ENCODE data around the gene TDRD5.

Gene TDRD5

DNA sequence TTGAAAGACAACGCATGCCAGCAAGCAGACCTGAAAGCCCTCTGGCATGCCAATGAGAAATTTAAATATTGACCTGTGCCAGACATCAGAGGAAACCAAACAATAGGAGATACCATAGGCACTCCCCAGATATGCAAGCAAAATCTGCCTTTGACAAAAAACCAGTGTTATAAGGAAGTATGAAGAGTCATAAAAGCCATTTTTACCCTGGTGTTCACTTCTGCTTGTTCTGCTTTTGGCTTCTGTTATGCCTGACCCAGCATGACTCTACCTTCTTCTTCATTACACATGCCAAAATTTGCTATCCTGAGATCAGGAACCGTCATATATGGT, 42.3 kb upstream of the TDRD5 start:
- Histone ChIP-seq H3K27ac (ENCODE audit: low read length) (no peak overlapping the region), H3K9me3 (ENCODE audit: insufficient read depth, low read length) (no peaks in the 10 kb centered on the region), H3K27me3 (ENCODE audit: low read depth, low read length) (no peaks in the 10 kb centered on the region), H3K36me3 (replicated peaks; ENCODE audit: low read depth, low read length) (no peaks in the 10 kb centered on the region), H3K4me3 (ENCODE audit: low read length) (no peak overlapping the region), H3K79me2 (ENCODE audit: low read length) (no peaks in the 10 kb centered on the region), H4K20me1 (ENCODE audit: insufficient read depth, low read length) (no peaks in the 10 kb centered on the region), H3K4me2 (ENCODE audit: low read length) (peak overlapping the region; percentile 17; the same call in 1 of the 2 replicates), H3K9ac (ENCODE audit: low read length) (no peak overlapping the region), H3K4me1 (ENCODE audit: low read length) (peaks cover 30% of the 10 kb centered on the region), H2AFZ (ENCODE audit: low read depth, low read length) (no peak overlapping the region)
- TF ChIP-seq EZH2phosphoT487 (IDR thresholded peaks at IDR 0.05; ENCODE audit: low read depth) = no peak
- TF ChIP-seq, protein P1, sequence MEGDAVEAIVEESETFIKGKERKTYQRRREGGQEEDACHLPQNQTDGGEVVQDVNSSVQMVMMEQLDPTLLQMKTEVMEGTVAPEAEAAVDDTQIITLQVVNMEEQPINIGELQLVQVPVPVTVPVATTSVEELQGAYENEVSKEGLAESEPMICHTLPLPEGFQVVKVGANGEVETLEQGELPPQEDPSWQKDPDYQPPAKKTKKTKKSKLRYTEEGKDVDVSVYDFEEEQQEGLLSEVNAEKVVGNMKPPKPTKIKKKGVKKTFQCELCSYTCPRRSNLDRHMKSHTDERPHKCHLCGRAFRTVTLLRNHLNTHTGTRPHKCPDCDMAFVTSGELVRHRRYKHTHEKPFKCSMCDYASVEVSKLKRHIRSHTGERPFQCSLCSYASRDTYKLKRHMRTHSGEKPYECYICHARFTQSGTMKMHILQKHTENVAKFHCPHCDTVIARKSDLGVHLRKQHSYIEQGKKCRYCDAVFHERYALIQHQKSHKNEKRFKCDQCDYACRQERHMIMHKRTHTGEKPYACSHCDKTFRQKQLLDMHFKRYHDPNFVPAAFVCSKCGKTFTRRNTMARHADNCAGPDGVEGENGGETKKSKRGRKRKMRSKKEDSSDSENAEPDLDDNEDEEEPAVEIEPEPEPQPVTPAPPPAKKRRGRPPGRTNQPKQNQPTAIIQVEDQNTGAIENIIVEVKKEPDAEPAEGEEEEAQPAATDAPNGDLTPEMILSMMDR (IDR thresholded peaks at IDR 0.05; ENCODE audit: low read depth, low read length) = no peak

DNA sequence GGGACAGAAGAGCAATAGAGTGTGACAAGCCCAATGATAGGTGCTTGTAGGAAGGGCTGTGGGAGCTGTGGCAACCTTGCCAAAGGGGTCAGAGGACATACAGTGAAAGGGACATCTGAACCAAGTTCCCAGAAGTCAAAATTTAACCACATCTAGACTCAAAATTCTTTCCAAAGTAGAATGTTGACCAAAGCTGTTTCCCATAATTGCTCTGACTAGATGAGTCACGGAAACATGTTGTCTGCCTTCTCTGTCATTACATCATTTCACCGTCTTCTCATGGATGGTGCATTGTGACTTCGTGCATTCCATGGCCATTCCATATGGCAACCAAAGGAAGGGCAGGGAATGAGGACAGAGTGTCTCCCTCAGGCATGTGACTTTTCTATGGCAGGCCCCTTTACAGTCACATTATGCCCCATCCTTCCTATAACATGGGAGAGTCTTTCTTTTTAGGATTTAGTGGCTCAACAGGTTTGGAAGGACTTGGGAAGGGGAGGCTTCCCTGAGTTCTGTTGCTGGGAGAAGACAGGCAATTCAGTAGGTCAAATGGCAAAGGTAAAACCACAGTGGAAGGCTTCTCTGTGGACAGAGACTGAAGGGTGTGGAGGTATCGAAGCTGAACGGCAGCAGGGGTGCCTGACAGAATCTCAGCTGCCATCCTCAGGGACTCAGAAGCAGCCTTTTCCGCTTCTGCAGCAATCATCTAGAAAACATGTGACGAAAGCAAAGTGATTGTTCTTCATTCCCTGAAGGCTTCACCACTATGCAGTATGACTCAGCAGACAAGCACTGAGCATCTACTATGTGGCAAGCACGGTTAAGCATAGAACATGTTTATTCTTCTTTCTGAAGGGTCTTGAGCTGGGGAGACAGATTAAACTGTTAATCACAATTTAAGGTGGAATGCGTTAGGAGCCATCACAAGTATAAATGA, 40.6 kb upstream of the TDRD5 start:
- Histone ChIP-seq H3K27me3 (ENCODE audit: low read depth, low read length) (no peaks in the 10 kb centered on the region), H3K4me3 (ENCODE audit: low read length) (no peak overlapping the region), H3K27ac (ENCODE audit: low read length) (no peak overlapping the region), H3K4me2 (ENCODE audit: low read length) (peak overlapping the region; percentile 11), H4K20me1 (ENCODE audit: insufficient read depth, low read length) (no peaks in the 10 kb centered on the region), H3K36me3 (replicated peaks; ENCODE audit: low read depth, low read length) (no peaks in the 10 kb centered on the region), H3K4me1 (ENCODE audit: low read length) (peaks cover 30% of the 10 kb centered on the region), H3K79me2 (ENCODE audit: low read length) (no peaks in the 10 kb centered on the region), H2AFZ (ENCODE audit: low read depth, low read length) (no peak overlapping the region), H3K9me3 (ENCODE audit: insufficient read depth, low read length) (no peaks in the 10 kb centered on the region), H3K9ac (ENCODE audit: low read length) (no peak overlapping the region)
- TF ChIP-seq, protein P1 (IDR thresholded peaks at IDR 0.05; ENCODE audit: low read depth, low read length) = no peak
- no peak for TF ChIP-seq EZH2phosphoT487 (IDR thresholded peaks at IDR 0.05; ENCODE audit: low read depth)

DNA sequence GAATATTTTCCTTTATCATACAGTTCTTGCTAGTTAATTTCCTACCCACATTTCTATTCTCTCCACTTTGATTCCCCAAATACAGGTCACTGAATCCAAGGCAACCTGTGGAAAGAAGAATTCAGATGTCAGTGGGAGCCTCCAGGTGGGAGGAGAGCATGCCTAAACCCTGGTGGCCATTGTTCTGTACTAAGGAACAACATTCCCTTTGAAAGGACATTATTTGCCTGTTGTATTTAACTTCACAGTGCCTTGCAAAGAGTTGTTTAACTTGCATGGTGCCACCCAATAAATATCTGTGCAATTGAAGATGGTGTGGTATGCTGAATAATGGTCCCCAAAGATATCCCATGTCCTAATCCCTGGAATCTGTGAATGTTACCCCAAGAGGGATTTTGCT, 37.2 kb upstream of the TDRD5 start:
- no peak for TF ChIP-seq EZH2phosphoT487 (IDR thresholded peaks at IDR 0.05; ENCODE audit: low read depth)
- TF ChIP-seq, protein P1 (IDR thresholded peaks at IDR 0.05; ENCODE audit: low read depth, low read length) = no peak
- no peaks in the 10 kb centered on the region for H3K27me3 ChIP-seq (ENCODE audit: low read depth, low read length)
- peaks cover 25% of the 10 kb centered on the region for H3K4me1 ChIP-seq (ENCODE audit: low read length)
- H3K4me2 ChIP-seq (ENCODE audit: low read length) = no peak overlapping the region
- H3K27ac ChIP-seq (ENCODE audit: low read length) = no peak overlapping the region
- no peaks in the 10 kb centered on the region for H4K20me1 ChIP-seq (ENCODE audit: insufficient read depth, low read length)
- H3K4me3 ChIP-seq (ENCODE audit: low read length) = no peak overlapping the region
- no peak overlapping the region for H3K9ac ChIP-seq (ENCODE audit: low read length)
- no peak overlapping the region for H2AFZ ChIP-seq (ENCODE audit: low read depth, low read length)
- no peaks in the 10 kb centered on the region for H3K9me3 ChIP-seq (ENCODE audit: insufficient read depth, low read length)
- no peaks in the 10 kb centered on the region for H3K36me3 ChIP-seq (replicated peaks; ENCODE audit: low read depth, low read length)
- no peaks in the 10 kb centered on the region for H3K79me2 ChIP-seq (ENCODE audit: low read length)

DNA sequence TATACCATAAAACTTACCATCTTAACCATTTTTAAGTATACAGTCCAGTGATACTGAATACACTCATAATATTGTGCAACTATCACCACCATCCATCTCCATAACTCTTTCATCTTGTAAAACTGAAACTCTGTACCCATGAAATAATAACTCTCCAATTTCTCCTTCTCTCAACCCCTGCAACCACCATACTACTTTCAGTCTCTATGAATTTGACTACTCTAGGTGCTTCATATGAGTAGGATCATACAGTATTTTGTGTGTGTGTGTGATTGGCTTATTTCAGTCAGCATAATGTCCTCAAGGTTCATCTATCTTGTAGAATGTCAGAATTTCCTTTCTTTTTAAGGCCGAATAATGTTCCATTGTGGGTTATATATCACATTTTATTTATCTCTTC, 33.6 kb upstream of the TDRD5 start:
- no peaks in the 10 kb centered on the region for H3K4me1 ChIP-seq (ENCODE audit: low read length)
- H3K36me3 ChIP-seq (replicated peaks; ENCODE audit: low read depth, low read length) = no peaks in the 10 kb centered on the region
- H3K9ac ChIP-seq (ENCODE audit: low read length) = no peak overlapping the region
- H3K27ac ChIP-seq (ENCODE audit: low read length) = no peak overlapping the region
- H3K4me3 ChIP-seq (ENCODE audit: low read length) = no peak overlapping the region
- H3K79me2 ChIP-seq (ENCODE audit: low read length) = no peaks in the 10 kb centered on the region
- no peaks in the 10 kb centered on the region for H3K9me3 ChIP-seq (ENCODE audit: insufficient read depth, low read length)
- TF ChIP-seq, protein P1 (IDR thresholded peaks at IDR 0.05; ENCODE audit: low read depth, low read length) = no peak
- no peak for TF ChIP-seq EZH2phosphoT487 (IDR thresholded peaks at IDR 0.05; ENCODE audit: low read depth)
- no peak overlapping the region for H2AFZ ChIP-seq (ENCODE audit: low read depth, low read length)
- no peaks in the 10 kb centered on the region for H3K27me3 ChIP-seq (ENCODE audit: low read depth, low read length)
- H3K4me2 ChIP-seq (ENCODE audit: low read length) = no peak overlapping the region
- H4K20me1 ChIP-seq (ENCODE audit: insufficient read depth, low read length) = no peaks in the 10 kb centered on the region

All from OCI-LY3 (cell line).